SK-N-MC (cell line): ENCODE measurements around the gene ZNF146.
"Not testable (repeated sequence)": the region's sequence is repeated elsewhere in the genome, so short reads cannot be mapped to it uniquely, and the experiment has no call there.

Experiments used
- EZH2 ChIP-seq: fragments of 200-600 bp; sonication (generic); IDR thresholded peaks from one replicate; pipeline ENCODE4 v1.6.1; 2017; ENCODE audit warnings: antibody characterized with exemption
- POLR2AphosphoS5 ChIP-seq: IDR thresholded peaks from 2 replicates; pipeline ENCODE4 v1.6.1; 2012; ENCODE audit warnings: mild to moderate bottlenecking, low read depth, low read length, borderline replicate concordance

- not testable (repeated sequence) for TF ChIP-seq POLR2AphosphoS5, EZH2
These were observed 53.2 kb downstream of the ZNF146 start for GRCh38 chr19:36268081-36268480.
